ENCODE measurements around the gene PRIM1. TPM values are rescaled to one million over a fixed set of nuclear protein-coding genes. Genes with fewer than 3 reads are reported as not detected.
"Not testable (repeated sequence)": the region's sequence is repeated elsewhere in the genome, so short reads cannot be mapped to it uniquely, and the experiment has no call there.

Gene PRIM1
- total RNA-seq, 4 donors from 2014 or later: 3.7 to 30.3 (median 10.6) TPM

DNA sequence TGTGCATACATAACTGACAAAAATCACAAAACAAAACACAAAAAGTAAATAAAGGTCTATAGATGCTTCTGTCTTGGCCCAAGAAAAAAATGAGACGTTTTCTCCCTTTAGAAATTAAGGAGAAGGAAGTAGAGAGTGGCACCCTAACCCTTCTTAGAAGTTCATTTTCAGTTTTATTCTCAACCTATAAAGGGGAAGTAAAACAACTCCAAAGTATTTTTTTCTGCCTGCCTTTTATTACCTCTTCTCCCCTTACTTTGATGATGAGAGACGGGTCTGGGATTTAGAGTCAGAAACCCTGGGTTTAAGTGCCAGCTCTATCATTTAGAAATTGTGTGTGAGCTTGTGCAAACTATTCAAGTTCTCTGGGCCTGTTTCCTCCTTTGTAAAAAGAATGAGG is 2.8 kb downstream of the PRIM1 start:
- H3K27ac ChIP-seq: no peak overlapping the region
- no peaks in the 10 kb centered on the region for H3K27me3 ChIP-seq
- WGBS, 2 donors: 42 to 59% methylated on average over 2 of the region's 2 CpGs
- H3K36me3 ChIP-seq: peaks cover 0 to 36% (median 0%) of the 10 kb centered on the region in 3 donors
- H3K9me3 ChIP-seq: no peaks in the 10 kb centered on the region
- H3K4me3 ChIP-seq: no peak overlapping the region
- peaks cover 0 to 19% (median 8%) of the 10 kb centered on the region in 3 donors for H3K4me1 ChIP-seq
- no peak for TF ChIP-seq POLR2A (IDR thresholded peaks at IDR 0.05)
- TF ChIP-seq, protein P1, sequence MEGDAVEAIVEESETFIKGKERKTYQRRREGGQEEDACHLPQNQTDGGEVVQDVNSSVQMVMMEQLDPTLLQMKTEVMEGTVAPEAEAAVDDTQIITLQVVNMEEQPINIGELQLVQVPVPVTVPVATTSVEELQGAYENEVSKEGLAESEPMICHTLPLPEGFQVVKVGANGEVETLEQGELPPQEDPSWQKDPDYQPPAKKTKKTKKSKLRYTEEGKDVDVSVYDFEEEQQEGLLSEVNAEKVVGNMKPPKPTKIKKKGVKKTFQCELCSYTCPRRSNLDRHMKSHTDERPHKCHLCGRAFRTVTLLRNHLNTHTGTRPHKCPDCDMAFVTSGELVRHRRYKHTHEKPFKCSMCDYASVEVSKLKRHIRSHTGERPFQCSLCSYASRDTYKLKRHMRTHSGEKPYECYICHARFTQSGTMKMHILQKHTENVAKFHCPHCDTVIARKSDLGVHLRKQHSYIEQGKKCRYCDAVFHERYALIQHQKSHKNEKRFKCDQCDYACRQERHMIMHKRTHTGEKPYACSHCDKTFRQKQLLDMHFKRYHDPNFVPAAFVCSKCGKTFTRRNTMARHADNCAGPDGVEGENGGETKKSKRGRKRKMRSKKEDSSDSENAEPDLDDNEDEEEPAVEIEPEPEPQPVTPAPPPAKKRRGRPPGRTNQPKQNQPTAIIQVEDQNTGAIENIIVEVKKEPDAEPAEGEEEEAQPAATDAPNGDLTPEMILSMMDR (IDR thresholded peaks at IDR 0.05): no peak
- no peak for DNase-seq
- intact Hi-C loops (cut with DNase I): no loop called here

DNA sequence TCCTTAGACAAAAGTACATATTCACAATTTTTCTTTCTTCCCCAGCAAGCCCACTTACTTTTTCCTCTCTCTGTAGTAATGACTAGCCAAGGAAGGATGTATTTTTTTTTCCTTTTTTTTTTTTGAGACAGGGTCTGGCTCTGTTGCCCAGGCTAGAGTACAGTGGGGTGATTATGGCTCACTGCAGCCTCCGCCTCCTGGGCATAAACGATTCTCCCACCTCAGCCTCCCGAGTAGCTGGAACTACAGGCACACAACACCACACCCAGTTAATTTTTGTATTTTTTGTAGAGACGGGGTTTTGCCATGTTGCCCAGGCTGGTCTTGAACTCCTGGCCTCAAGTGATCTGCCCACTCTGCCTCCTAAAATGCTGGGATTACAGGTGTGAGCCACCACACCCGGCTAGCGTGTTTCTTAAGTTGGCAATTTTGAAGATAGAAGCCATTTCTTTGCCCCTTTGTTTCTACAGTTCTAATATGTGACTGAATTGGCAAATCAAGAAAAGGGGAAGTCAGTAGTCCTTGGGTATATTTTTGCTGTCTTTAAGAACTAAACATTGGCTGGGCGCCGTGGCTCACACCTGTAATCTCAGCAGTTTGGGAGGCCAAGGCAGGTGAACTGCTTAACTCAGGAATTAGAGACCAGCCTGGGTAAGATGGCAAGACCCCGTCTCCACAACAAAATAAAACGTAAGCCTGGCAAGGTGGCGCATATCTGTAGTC is 23.8 kb downstream of the PRIM1 start:
- H3K27ac ChIP-seq: no peak overlapping the region
- intact Hi-C loops (cut with DNase I): loop anchor here (10.0 kb wide), 1 partner anchor 83 kb away; the partner anchor contains the start of gene ATP5F1B

DNA sequence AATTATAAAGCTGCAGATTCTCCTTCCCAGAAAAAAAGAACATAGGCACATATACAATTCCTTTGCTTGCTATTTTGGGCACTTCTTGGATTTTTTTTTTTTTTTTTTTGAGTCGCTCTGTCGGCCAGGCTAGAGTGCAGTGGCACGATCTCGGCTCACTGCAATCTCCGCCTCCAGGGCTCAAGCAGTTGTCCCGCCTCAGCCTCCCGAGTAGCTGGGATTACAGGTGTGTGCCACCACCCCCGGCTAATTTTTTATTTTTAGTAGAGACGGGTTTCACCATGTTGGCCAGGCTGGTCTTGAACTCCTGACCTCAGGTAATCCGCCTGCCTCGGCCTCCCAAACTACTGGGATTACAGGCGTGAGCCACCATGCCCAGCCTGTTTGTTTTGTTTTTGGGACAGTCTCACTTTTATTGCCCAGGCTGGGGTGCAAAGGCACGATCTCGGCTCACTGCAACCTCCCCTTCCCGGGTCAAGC is 25.9 kb downstream of the PRIM1 start:
- H3K9me3 ChIP-seq, H3K27me3 ChIP-seq, DNase-seq: not testable (repeated sequence)
- WGBS, 2 donors: 85 to 89% methylated on average over 14 of the region's 15 CpGs
- peak overlapping the region; percentile 91 to 96 (median 93) for H3K27ac ChIP-seq
- H3K36me3 ChIP-seq: peaks cover 0 to 23% (median 0%) of the 10 kb centered on the region in 3 donors
- H3K4me3 ChIP-seq: peak overlapping the region in 3 of 4 donors; percentile 75 to 78 (median 76)
- H3K4me1 ChIP-seq: peaks cover 18 to 40% (median 27%) of the 10 kb centered on the region in 3 donors
- intact Hi-C loops (cut with DNase I): loop anchor here (10.0 kb wide), 1 partner anchor 81 kb away; the partner anchor contains the start of gene ATP5F1B

More for the DNA sequence above, 23.8 kb downstream of the PRIM1 start:
- 94 to 96% methylated on average over 6 to 11 of the region's 11 CpGs for WGBS, 2 donors
- no peaks in the 10 kb centered on the region for H3K27me3 ChIP-seq
- H3K9me3 ChIP-seq: no peaks in the 10 kb centered on the region
- no peak for TF ChIP-seq POLR2A (IDR thresholded peaks at IDR 0.05)
- TF ChIP-seq, protein P1 (IDR thresholded peaks at IDR 0.05): no peak
- no peak for DNase-seq
- peaks cover 5 to 19% (median 6%) of the 10 kb centered on the region in 3 donors for H3K4me1 ChIP-seq
- no peak overlapping the region for H3K4me3 ChIP-seq
- H3K36me3 ChIP-seq: peaks cover 0 to 37% (median 0%) of the 10 kb centered on the region in 3 donors

DNA sequence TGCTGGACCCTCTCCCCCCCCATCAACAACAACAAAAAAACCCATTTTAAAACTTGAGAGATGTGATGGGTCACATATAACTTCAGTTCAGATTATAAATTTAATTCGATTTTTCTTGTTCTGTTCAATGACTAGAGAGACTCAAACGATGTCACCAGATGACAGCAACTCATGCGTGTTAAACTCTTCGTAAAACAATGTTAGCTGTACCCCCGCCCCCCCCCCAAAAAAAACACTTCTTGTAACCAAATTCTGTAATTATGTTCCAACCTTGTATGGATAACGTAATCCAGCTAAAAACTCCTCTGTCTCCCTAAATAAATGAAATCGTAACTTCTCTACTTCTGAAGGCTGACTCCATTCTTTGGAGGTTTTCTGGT is 26.4 kb downstream of the PRIM1 start:
- H3K36me3 ChIP-seq: peaks cover 0 to 23% (median 0%) of the 10 kb centered on the region in 3 donors
- H3K4me3 ChIP-seq: peak overlapping the region; percentile 70 to 78 (median 76)
- H3K9me3 ChIP-seq: no peaks in the 10 kb centered on the region
- H3K27me3 ChIP-seq: no peaks in the 10 kb centered on the region
- peaks cover 23 to 45% (median 32%) of the 10 kb centered on the region in 3 donors for H3K4me1 ChIP-seq
- 26 to 28% methylated on average over 7 of the region's 7 CpGs for WGBS, 2 donors
- H3K27ac ChIP-seq: peak overlapping the region; percentile 91 to 96 (median 93)
- intact Hi-C loops (cut with DNase I): loop anchor here (10.0 kb wide), 1 partner anchor 81 kb away; the partner anchor contains the start of gene ATP5F1B
- TF ChIP-seq POLR2A (IDR thresholded peaks at IDR 0.05): no peak
- TF ChIP-seq, protein P1 (IDR thresholded peaks at IDR 0.05): no peak
- DNase-seq: no peak

DNA sequence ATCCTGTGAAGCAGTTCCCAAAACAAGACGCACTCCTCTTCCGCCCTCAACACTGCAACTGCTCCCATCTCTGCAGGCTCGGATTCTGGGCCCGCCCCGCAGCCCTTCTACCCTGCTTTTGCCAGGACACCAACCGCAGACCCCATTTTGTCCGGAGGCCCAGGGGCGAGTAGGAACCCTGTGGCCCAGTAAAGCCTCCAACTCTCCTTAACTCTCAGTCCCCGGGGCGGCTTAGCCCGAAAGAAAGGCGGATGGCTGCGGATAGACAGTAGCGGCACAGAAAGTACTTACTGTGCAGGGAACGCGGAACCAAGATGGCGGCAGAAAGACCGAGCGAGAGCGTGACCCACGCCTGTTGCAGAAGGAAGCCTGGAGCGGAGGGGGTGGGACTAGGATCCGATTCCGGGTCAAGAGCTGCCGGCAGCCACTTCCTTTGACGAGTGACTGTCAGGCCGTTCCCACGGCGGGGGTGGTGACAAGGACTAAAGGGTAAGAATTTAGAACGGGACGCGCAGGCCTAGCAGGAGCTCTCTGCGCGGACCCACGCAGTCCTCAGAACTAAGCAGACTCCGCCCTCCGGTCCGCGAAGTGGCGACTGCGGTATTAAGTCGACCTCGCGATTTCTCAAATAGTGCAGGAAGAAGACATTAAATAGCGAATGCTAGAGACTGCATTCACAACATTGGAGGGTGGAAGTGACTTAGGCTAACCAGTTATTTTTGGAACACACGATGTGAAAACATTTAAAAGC is 27.0 kb downstream of the PRIM1 start, which contains the start of gene NACA:
Gene NACA, minus strand, starts transcription at position 328 of the 751 bp plus-strand sequence. CDS start 778 bp downstream, outside the sequence.
- H3K27ac ChIP-seq: peak within 1 kb of the TSS; percentile 91 to 96 (median 93)
- DNase-seq: peak; percentile 99
- peaks cover 0 to 24% (median 2%) of the 10 kb centered on the region in 3 donors for H3K36me3 ChIP-seq
- TF ChIP-seq, protein P1 (IDR thresholded peaks at IDR 0.05): no peak
- peak in 3 of 4 donors; percentile 87 to 97 (median 93) for TF ChIP-seq POLR2A (IDR thresholded peaks at IDR 0.05)
- no peaks in the 10 kb centered on the region for H3K9me3 ChIP-seq
- no peaks in the 10 kb centered on the region for H3K27me3 ChIP-seq
- peaks cover 29 to 51% (median 38%) of the 10 kb centered on the region in 3 donors for H3K4me1 ChIP-seq
- 0% methylated on average over 28 to 30 of the region's 46 CpGs for WGBS, 2 donors
- peak within 1 kb of the TSS; percentile 70 to 78 (median 76) for H3K4me3 ChIP-seq
- intact Hi-C loops (cut with DNase I): loop anchor here (5.0 to 10.0 kb wide), 2 partner anchors 38 to 80 kb away; partner anchors contain the start of genes ATP5F1B and PTGES3

All from esophagus squamous epithelium (tissue), 5 donors.